ENCODE data around the gene OCA2.

GRCh38 chr15:27705056-27705455, 394.1 kb downstream of the OCA2 start:
- TF ChIP-seq FOXM1 (IDR thresholded peaks at IDR 0.05; ENCODE audit: borderline replicate concordance, low read depth) (no peak), EP300 (IDR thresholded peaks at IDR 0.05; ENCODE audit: borderline replicate concordance) (no peak), NFIC (IDR thresholded peaks at IDR 0.05) (no peak), TAF1 (IDR thresholded peaks at IDR 0.05; ENCODE audit: low read depth) (no peak), EGR1 (IDR thresholded peaks at IDR 0.05) (no peak), RAD21 (IDR thresholded peaks at IDR 0.05; ENCODE audit: low read depth) (no peak), TEAD4 (IDR thresholded peaks at IDR 0.05) (no peak), REST (IDR thresholded peaks at IDR 0.05; ENCODE audit: low read depth) (no peak), YY1 (IDR thresholded peaks at IDR 0.05; ENCODE audit: low read depth) (no peak), CEBPB (IDR thresholded peaks at IDR 0.05) (no peak), MAX (IDR thresholded peaks at IDR 0.05) (no peak), CREB1 (IDR thresholded peaks at IDR 0.05; ENCODE audit: low read depth) (no peak)
